GM19239 (cell line): Measurements from ENCODE around the gene NDRG4.
A peak's percentile ranks its signal among the peaks of the same experiment; 100 is the strongest.

Experiments used
- DNase-seq: peaks from one replicate; pipeline ENCODE4 v3.0.0; 2011; ENCODE audit warnings: low spot score; ENCODE audit not compliant: insufficient read length
- FAIRE-seq: peaks from 2 replicates; lab custom pipeline; 2011; peaks lifted over from hg19 to GRCh38; lab: Jason Lieb, UNC

Gene NDRG4

GRCh38 chr16:58492735-58493134 lies 7.2 kb upstream of the NDRG4 start:
- DNase-seq = no peak

GRCh38 chr16:58493756-58494431 lies 6.0 kb upstream of the NDRG4 start:
- FAIRE-seq (no peak), DNase-seq (no peak)

More at GRCh38 chr16:58492735-58493134, 7.2 kb upstream of the NDRG4 start:
- FAIRE-seq = no peak

GRCh38 chr16:58494981-58495520 lies 4.9 kb upstream of the NDRG4 start:
- DNase-seq (peak; percentile 82), FAIRE-seq (peak; percentile 88)

- no peak for FAIRE-seq
- no peak for DNase-seq
Observed at GRCh38 chr16:58495521-58496331, 4.2 kb upstream of the NDRG4 start.

GRCh38 chr16:58497468-58497867 lies 2.5 kb upstream of the NDRG4 start:
- DNase-seq (no peak), FAIRE-seq (no peak)

- no peak for FAIRE-seq
- DNase-seq = no peak
Observed at GRCh38 chr16:58497935-58498334, 2.0 kb upstream of the NDRG4 start.

GRCh38 chr16:58498341-58499091 lies 1.4 kb upstream of the NDRG4 start:
- DNase-seq = no peak
- FAIRE-seq = no peak

GRCh38 chr16:58499092-58499511 lies 841 bp upstream of the NDRG4 start:
- FAIRE-seq (no peak), DNase-seq (no peak)

GRCh38 chr16:58500430-58501241 lies 693 bp downstream of the NDRG4 start:
- FAIRE-seq = no peak

GRCh38 chr16:58501242-58502131 lies 1.5 kb downstream of the NDRG4 start:
- no peak for FAIRE-seq
- no peak for DNase-seq

More at GRCh38 chr16:58500430-58501241, 693 bp downstream of the NDRG4 start:
- DNase-seq = no peak

GRCh38 chr16:58502217-58502921 lies 2.4 kb downstream of the NDRG4 start:
- FAIRE-seq = no peak

GRCh38 chr16:58503166-58503862 lies 3.4 kb downstream of the NDRG4 start:
- FAIRE-seq (no peak), DNase-seq (no peak)

More at GRCh38 chr16:58502217-58502921, 2.4 kb downstream of the NDRG4 start:
- DNase-seq = no peak

- FAIRE-seq (no peak), DNase-seq (no peak)
Observed at GRCh38 chr16:58503863-58504688, 4.1 kb downstream of the NDRG4 start.

GRCh38 chr16:58506241-58507194 lies 6.6 kb downstream of the NDRG4 start:
- DNase-seq = no peak
- FAIRE-seq = no peak

- DNase-seq = no peak
- no peak for FAIRE-seq
Observed at GRCh38 chr16:58507195-58507962, 7.4 kb downstream of the NDRG4 start.
